Measurements from ENCODE around the gene LPGAT1.

- TF ChIP-seq, protein P1, sequence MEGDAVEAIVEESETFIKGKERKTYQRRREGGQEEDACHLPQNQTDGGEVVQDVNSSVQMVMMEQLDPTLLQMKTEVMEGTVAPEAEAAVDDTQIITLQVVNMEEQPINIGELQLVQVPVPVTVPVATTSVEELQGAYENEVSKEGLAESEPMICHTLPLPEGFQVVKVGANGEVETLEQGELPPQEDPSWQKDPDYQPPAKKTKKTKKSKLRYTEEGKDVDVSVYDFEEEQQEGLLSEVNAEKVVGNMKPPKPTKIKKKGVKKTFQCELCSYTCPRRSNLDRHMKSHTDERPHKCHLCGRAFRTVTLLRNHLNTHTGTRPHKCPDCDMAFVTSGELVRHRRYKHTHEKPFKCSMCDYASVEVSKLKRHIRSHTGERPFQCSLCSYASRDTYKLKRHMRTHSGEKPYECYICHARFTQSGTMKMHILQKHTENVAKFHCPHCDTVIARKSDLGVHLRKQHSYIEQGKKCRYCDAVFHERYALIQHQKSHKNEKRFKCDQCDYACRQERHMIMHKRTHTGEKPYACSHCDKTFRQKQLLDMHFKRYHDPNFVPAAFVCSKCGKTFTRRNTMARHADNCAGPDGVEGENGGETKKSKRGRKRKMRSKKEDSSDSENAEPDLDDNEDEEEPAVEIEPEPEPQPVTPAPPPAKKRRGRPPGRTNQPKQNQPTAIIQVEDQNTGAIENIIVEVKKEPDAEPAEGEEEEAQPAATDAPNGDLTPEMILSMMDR (IDR thresholded peaks at IDR 0.05), result no peak
- no peak for TF ChIP-seq POLR2A (IDR thresholded peaks at IDR 0.05)
Observed at GRCh38 chr1:211711315-211711705, 119.3 kb downstream of the LPGAT1 start.

Data from thyroid gland (tissue), 4 donors.